Measurements from ENCODE around the gene PRF1.
"Not testable (repeated sequence)": the region's sequence is repeated elsewhere in the genome, so short reads cannot be mapped to it uniquely, and the experiment has no call there.

PRF1 gene

DNA sequence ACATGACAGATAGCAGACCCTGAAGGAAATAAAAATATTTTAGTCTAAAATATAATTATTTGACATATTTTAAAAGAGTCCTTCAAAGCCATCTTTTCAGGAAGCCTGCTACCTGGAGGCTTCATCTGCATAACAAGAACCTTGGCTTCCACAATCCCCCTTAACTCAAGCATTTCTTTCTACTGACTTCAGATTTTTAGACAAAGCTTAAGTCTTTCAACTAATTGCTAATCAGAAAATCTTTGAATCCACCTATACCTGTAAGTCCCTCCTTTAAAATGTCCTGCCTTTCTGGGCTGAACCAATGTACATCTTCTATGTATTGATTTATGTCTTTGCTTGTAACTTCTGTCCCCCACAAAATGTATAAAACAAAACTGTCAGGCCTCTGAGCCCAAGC lies 23.5 kb upstream of the PRF1 start:
- no peak for DNase-seq (ENCODE audit: low read depth in 1 of 2, low spot score in 1 of 2)
- in situ Hi-C loops (cut with HindIII; ENCODE audit: low pct_unique_long_range_greater_than_20kb, low sequenced_read_pairs) = no loop called here
- no peak for TF ChIP-seq JUND (IDR thresholded peaks at IDR 0.05; ENCODE audit: low read depth)

DNA sequence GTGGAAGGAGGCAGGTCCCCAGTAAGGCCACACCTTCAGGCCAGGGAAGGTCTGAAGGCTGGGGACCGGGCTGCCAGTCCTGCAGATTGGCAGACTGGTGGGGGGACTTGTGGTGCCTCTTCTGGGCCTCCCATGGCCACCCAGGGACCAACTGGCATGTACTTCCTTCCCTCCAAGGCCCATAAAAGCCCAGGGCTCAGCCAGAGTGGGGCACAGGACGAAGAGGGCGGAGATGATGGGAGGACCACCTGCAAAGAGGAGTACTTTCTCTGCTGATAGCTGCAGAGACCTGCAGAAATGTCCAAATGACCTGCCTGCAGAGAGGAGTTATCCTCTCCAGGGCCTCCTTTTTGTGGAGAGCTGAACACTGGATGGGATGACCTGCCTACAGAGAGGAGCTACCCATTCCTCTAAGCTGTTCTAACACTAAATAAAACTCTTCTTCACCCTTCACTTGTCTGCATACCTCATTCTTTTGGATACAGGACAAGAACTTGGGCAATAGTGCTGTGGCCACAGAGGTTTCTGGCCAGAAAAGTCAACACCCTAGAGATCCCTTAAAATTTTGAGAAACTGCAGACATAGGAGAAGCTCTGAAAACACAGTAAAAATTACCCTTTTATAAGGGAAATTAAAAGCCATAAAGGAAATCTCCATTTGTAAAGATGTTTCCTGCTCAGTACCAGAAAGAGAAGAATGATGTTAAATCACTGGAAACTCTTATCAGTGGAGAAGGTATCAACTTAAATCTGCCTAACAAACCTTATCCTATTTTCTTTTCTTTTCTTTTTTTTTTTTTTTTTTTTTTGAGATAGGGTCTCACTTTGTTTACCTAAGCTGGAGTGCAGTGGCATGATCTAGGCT lies 20.7 kb upstream of the PRF1 start:
- in situ Hi-C loops (cut with HindIII; ENCODE audit: low pct_unique_long_range_greater_than_20kb, low sequenced_read_pairs) = no loop called here
- DNase-seq (ENCODE audit: low read depth in 1 of 2, low spot score in 1 of 2) = no peak
- TF ChIP-seq JUND (IDR thresholded peaks at IDR 0.05; ENCODE audit: low read depth) = no peak

DNA sequence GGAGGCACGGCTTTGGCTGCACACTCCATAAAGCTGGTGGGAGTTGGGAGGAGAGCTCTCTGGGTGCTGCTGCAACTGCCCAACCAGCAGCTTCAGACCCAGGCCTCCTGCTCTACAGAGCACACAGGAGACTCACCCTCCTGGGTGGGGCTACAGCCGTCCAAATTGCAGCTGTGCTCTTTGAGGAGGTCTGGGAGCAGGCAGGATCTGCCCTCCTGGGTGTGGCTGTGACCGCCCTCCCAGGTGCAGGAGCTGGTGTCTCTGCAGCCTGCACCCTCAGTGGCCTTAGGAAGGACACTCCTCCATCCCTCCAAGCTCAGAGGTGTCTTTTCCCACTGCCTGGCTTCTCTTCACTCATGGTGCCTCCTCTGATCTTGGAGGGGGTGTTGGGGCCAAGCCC lies 20.0 kb upstream of the PRF1 start:
- DNase-seq (ENCODE audit: low read depth in 1 of 2, low spot score in 1 of 2) = no peak
- TF ChIP-seq JUND (IDR thresholded peaks at IDR 0.05; ENCODE audit: low read depth) = no peak
- in situ Hi-C loops (cut with HindIII; ENCODE audit: low pct_unique_long_range_greater_than_20kb, low sequenced_read_pairs) = no loop called here

DNA sequence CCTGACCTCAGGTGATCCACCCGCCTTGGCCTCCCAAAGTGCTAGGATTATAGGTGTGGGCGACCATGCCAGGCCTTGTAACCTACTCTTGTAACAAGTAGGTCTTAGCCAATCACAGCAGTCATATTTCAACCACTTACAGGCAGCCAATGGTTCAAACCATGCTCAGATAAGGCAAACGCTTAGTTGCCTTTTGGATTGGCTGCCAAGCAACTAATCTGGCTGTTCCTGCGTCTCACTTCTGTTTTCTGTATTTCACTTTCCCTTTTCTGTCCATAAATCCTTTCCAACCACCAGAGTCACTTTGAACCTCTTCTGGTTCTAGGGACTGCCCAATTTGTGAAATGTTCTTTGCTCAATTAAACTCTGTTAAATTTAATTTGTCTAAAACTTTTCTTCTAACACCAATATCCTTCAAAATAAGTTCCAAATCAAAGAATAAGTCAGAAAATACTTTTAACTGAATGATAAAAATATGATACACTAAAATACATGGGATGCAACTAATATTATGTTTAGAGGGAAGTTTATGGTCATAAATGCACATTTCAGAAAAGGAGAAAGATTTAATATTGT lies 19.1 kb upstream of the PRF1 start:
- DNase-seq (ENCODE audit: low read depth in 1 of 2, low spot score in 1 of 2) = no peak
- in situ Hi-C loops (cut with HindIII; ENCODE audit: low pct_unique_long_range_greater_than_20kb, low sequenced_read_pairs) = no loop called here
- TF ChIP-seq JUND (IDR thresholded peaks at IDR 0.05; ENCODE audit: low read depth) = no peak

DNA sequence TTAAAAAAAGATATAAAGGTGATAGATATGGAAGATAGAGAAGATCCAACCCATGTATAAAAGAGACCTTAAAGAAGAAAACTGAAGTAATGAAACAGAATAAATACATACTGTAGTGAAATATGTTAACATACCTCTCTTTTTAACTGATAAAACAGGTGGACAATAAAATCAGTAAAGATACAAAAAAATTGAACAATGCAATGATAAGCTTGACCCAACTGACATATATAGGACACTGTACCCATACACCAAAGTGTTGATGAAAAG lies 17.4 kb upstream of the PRF1 start:
- in situ Hi-C loops (cut with HindIII; ENCODE audit: low pct_unique_long_range_greater_than_20kb, low sequenced_read_pairs) = no loop called here
- DNase-seq (ENCODE audit: low read depth in 1 of 2, low spot score in 1 of 2) = no peak
- TF ChIP-seq JUND (IDR thresholded peaks at IDR 0.05; ENCODE audit: low read depth) = no peak

DNA sequence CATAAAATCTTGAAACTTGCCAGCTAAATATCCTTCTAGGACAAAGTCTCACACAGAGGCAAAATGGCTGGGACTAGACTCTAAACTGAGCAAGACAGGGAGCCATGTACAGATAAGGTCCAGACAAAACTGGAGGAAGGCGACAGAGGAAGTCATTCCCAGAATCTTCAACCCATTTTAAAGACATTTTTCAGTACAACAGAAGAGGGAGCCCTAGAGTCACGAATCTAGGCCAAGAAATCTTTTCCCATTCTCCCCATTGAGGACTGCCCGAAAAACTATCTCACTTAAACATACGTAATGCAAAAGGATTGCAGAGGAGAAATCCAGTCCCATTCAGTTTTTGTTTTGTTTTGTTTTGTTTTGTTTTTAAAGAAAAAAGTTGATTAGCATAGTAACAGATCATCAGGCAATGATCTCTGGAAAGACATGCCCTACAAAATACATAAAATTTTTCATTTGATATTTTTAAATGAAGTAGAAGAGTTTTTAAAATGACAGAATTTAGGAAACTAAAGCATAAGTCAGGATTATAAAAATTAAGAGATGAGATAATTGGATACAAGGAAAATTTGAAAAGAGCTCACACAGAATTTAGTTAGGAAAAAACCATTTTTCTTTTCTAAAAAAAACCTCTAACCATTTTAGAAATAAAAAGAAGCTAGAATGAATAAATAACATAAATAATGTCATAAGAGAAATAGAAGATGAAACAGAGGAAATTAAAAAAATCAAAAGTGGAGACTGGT lies 16.9 kb upstream of the PRF1 start:
- TF ChIP-seq JUND (IDR thresholded peaks at IDR 0.05; ENCODE audit: low read depth) = no peak
- DNase-seq (ENCODE audit: low read depth in 1 of 2, low spot score in 1 of 2) = peak in 1 of 2 experiments; percentile 56
- in situ Hi-C loops (cut with HindIII; ENCODE audit: low pct_unique_long_range_greater_than_20kb, low sequenced_read_pairs) = no loop called here

DNA sequence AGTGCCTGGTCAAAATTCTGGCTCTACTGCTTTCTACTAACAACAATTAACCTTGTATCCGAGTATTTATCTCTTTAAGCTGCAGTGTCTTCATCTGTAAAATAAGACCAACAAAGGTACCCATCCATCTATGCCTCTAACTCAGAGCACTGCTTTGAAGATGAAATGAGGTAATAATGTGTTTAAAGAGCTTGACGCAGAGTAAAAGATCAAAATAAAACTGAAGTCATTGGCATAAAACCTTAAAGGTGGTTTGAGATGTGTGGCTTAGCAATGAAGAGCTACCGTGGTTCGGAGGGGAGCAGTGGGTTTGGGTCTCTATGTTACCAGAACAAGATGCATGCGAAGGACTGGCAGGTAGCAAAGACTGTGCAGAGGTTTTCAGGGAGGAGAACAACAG lies 16.1 kb upstream of the PRF1 start:
- no peak for TF ChIP-seq JUND (IDR thresholded peaks at IDR 0.05; ENCODE audit: low read depth)
- in situ Hi-C loops (cut with HindIII; ENCODE audit: low pct_unique_long_range_greater_than_20kb, low sequenced_read_pairs) = no loop called here
- DNase-seq (ENCODE audit: low read depth in 1 of 2, low spot score in 1 of 2) = no peak

DNA sequence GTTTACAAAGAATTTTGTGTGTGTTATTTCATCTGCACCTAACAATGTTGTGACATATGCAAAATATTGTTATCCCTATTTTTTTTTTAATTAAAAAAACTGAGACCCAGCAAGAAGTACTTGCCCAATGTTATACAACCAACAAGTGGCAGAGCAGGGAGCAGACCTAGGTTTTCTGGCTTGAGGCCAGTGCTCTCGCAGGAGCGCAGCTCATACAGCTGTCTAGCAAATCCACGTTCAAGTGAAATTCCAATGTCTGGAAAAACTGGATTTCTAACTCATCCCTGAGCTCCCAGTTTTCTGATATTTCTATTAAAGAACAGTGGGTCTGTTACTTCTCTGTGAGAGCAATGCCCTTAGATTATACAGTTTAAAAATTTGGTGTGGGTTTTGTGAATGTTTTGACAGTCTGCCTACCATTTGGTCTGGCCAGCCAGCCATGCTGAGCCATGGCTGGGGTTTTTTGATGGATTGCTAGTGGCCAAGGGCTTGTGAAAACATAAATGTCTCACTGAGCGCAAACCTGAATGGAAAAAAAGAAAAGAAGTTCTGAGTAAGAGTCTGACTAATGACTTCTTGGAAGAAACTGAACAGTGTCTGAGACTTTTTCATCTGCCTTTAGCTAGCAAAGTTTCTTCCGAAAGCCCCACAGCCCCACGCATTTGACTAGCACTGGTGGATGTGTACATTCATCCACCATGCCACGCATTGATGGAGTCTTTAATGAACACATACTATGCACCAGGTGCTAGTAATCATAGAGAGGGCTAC lies 15.4 kb upstream of the PRF1 start:
- in situ Hi-C loops (cut with HindIII; ENCODE audit: low pct_unique_long_range_greater_than_20kb, low sequenced_read_pairs) = no loop called here
- DNase-seq (ENCODE audit: low read depth in 1 of 2, low spot score in 1 of 2) = peak in 1 of 2 experiments; percentile 32
- no peak for TF ChIP-seq JUND (IDR thresholded peaks at IDR 0.05; ENCODE audit: low read depth)

DNA sequence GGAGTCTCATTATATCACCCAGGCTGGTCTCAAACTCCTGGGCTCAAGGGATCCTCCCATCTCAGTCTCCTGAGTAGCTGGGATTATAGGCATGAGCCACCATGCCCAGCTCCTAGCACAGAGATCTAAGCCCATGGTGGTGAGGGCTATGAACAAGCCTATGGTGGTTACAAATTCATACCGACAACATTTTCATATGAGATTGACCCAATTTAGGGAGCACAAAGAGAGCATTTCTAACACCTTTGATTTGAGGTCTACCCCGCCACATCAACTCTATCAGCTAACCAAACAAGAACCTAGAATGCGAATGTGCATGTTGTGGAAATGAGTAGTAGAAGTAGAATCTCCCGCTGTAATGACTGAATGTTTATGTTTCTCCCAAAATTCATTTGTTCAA lies 14.2 kb upstream of the PRF1 start:
- in situ Hi-C loops (cut with HindIII; ENCODE audit: low pct_unique_long_range_greater_than_20kb, low sequenced_read_pairs) = no loop called here
- DNase-seq (ENCODE audit: low read depth in 1 of 2, low spot score in 1 of 2) = no peak
- no peak for TF ChIP-seq JUND (IDR thresholded peaks at IDR 0.05; ENCODE audit: low read depth)

DNA sequence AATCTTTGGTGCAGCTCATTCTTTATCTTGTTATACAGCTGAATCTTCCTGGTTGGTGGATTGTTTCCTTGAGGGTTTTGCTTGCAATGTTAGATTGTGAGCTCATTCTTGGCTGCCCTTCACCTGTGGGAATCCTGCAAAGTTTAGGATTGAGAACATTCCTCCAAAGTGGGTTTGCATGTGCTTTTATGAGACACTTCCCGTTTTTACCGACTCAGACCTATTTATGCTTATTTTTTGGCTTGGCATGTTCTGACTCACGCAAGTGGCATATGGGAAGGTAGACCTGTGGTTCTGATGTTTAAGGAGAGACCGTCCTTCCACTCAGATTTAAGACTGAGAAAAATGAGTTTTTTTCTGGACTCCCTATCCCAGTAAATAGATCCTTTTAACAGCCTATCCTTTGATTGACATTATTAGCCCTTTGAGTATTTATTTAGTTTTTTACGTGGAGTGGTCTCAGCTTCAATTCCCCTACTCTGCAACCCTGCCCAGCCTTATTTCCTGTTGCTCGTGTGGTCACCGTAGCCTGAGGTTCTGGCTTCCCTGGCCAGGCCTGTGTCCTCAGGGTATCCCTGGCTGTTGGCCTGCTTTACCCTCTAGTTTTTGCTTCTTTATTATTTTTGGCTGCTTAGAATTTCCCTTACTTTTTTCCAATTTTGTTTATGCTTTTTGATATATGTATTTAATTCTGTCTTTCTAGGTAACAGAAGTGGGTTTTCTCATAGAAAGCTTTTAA lies 13.4 kb upstream of the PRF1 start:
- DNase-seq (ENCODE audit: low read depth in 1 of 2, low spot score in 1 of 2) = no peak
- in situ Hi-C loops (cut with HindIII; ENCODE audit: low pct_unique_long_range_greater_than_20kb, low sequenced_read_pairs) = no loop called here
- no peak for TF ChIP-seq JUND (IDR thresholded peaks at IDR 0.05; ENCODE audit: low read depth)

DNA sequence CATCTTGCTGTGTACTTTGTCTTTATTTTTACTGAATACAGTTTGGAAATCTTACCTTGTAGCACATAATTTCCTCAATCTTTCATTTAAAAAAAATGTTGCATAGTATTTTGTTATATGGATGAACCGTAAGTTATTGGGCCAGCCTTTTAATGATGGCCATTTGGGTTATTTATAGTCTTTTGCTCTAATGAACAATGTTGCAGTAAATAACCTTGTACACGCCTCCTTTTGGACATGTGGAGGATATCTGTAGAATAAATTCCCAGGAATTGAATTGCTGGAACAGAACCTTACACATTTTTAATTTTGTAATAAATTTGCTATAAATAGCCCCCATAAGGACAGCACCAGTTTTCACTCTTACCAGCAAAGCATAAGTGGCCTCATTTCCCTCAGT lies 12.7 kb upstream of the PRF1 start:
- in situ Hi-C loops (cut with HindIII; ENCODE audit: low pct_unique_long_range_greater_than_20kb, low sequenced_read_pairs) = no loop called here
- DNase-seq (ENCODE audit: low read depth in 1 of 2, low spot score in 1 of 2) = no peak
- TF ChIP-seq JUND (IDR thresholded peaks at IDR 0.05; ENCODE audit: low read depth) = no peak

DNA sequence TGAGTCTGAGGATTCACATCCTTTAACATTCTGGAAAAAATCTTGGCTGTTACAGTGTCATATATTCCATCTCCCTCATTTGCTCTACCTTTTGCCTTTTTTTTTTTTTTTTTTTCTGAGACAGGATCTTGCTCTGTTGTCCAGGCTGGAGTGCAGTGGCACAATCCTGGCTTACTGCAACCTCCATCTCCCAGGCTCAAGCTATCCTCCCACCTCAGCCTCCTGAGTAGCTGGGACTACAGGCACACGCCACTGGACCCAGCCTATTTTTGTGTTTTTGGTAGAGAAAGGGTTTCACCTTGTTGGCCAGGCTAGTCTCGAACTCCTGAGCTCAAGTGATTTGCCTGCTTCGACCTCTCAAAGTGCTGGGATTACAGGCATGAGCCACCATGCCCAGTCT lies 11.8 kb upstream of the PRF1 start:
- DNase-seq (ENCODE audit: low read depth in 1 of 2, low spot score in 1 of 2); in situ Hi-C loops (cut with HindIII; ENCODE audit: low pct_unique_long_range_greater_than_20kb, low sequenced_read_pairs): not testable (repeated sequence)
